ENCODE results near the gene VSX1. TPM values are rescaled to one million over a fixed set of nuclear protein-coding genes. Genes with fewer than 3 reads are reported as not detected.
A peak's percentile ranks its signal among the peaks of the same experiment; 100 is the strongest.

The VSX1 gene
- total RNA-seq, 2 donors from 2014 or later, result not detected

DNA sequence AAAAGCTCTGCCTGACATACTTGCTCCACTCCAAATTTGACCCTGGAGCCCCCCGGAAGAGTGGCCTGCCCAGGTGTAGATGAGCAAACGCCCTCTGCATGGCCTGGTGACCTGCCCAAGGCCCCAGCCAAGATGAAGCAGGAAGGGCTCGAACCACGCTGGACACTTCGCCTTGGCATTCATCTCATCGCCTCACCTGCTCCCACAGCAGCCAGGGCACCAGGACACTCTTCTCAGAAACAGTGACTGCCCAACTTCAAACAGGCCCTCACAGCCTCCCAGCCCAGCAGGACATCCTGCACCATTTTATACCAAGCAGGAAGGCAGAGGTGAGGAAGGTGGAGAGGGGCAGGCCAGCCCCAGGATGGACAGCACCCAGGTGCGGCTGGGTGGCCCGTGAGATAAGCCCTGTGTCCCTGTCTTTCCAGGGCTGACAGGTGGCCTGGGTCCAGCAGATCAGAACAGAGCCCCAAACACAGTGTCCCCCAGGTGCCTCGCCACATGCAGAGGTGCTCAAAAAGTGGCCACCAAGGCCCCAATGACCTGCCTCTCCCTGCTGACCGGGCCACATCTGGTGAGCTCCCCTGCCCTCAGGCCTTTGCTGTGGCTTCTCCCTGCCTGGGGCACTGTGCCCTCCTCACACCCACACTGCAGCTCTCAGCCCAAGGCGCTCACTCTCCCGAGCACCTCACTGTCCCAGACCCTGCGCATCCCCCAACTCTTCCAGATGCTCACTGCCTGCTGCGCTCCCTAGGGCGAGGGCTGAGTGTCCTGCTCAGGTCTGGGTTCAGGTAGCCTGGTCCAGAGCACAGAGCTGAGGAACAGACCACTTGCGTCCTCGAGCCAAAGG lies 31.2 kb downstream of the VSX1 start:
- peak; percentile 33 for DNase-seq
- no peaks in the 10 kb centered on the region for H3K4me1 Mint-ChIP-seq
- TF ChIP-seq CTCF (conservative IDR thresholded peaks at IDR 0.05), result no peak
- H3K9me3 Mint-ChIP-seq, result no peaks in the 10 kb centered on the region
- H3K27ac Mint-ChIP-seq, result no peak overlapping the region
- no peaks in the 10 kb centered on the region for H3K36me3 Mint-ChIP-seq (ENCODE audit: low read depth)
- H3K27ac ChIP-seq (ENCODE audit: low read depth, low read length), result no peak overlapping the region
- no peaks in the 10 kb centered on the region for H3K36me3 ChIP-seq (ENCODE audit: control insufficient read depth, insufficient read depth, low read length)
- WGBS, 2 experiments (ENCODE audit: insufficient coverage in 1 of 2, insufficient read length in 1 of 2), result 88 to 94% methylated on average over 10 to 17 of the region's 17 CpGs
- H3K4me1 ChIP-seq (ENCODE audit: control insufficient read depth, insufficient read depth, low read length), result no peaks in the 10 kb centered on the region
- no peaks in the 10 kb centered on the region for H3K9me3 ChIP-seq (ENCODE audit: control insufficient read depth, low read length)
- H3K27me3 Mint-ChIP-seq (ENCODE audit: insufficient read depth), result peaks cover 80% of the 10 kb centered on the region
- H3K4me3 ChIP-seq (ENCODE audit: low read length), result no peak overlapping the region
- peaks cover 82% of the 10 kb centered on the region for H3K27me3 ChIP-seq (ENCODE audit: control insufficient read depth, insufficient read depth, low read length, poor library complexity, severe bottlenecking)
- H3K4me3 Mint-ChIP-seq, result no peak overlapping the region
- no peak overlapping the region for H3K9ac ChIP-seq (ENCODE audit: extremely low read depth, low read length, poor library complexity, severe bottlenecking)

- no peaks in the 10 kb centered on the region for H3K36me3 ChIP-seq (ENCODE audit: control insufficient read depth, insufficient read depth, low read length)
- H3K9me3 Mint-ChIP-seq, result no peaks in the 10 kb centered on the region
- H3K9me3 ChIP-seq (ENCODE audit: control insufficient read depth, low read length), result no peaks in the 10 kb centered on the region
- H3K9ac ChIP-seq (ENCODE audit: extremely low read depth, low read length, poor library complexity, severe bottlenecking), result no peak overlapping the region
- H3K4me1 ChIP-seq (ENCODE audit: control insufficient read depth, insufficient read depth, low read length), result no peaks in the 10 kb centered on the region
- no peak overlapping the region for H3K27ac ChIP-seq (ENCODE audit: low read depth, low read length)
- DNase-seq, result peak; percentile 14
- H3K4me1 Mint-ChIP-seq, result no peaks in the 10 kb centered on the region
- peaks cover 75% of the 10 kb centered on the region for H3K27me3 ChIP-seq (ENCODE audit: control insufficient read depth, insufficient read depth, low read length, poor library complexity, severe bottlenecking)
- H3K36me3 Mint-ChIP-seq (ENCODE audit: low read depth), result no peaks in the 10 kb centered on the region
- WGBS, 2 experiments (ENCODE audit: insufficient coverage in 1 of 2, insufficient read length in 1 of 2), result 90 to 92% methylated on average over 5 to 7 of the region's 7 CpGs
- peaks cover 74% of the 10 kb centered on the region for H3K27me3 Mint-ChIP-seq (ENCODE audit: insufficient read depth)
- H3K4me3 Mint-ChIP-seq, result no peak overlapping the region
- H3K27ac Mint-ChIP-seq, result no peak overlapping the region
- no peak for TF ChIP-seq CTCF (conservative IDR thresholded peaks at IDR 0.05)
- H3K4me3 ChIP-seq (ENCODE audit: low read length), result no peak overlapping the region
Observed at GRCh38 chr20:25050082-25050481, 31.9 kb downstream of the VSX1 start.

GRCh38 chr20:25049261-25050060 lies 32.5 kb downstream of the VSX1 start:
- H3K27ac ChIP-seq (ENCODE audit: low read depth, low read length), result no peak overlapping the region
- H3K9ac ChIP-seq (ENCODE audit: extremely low read depth, low read length, poor library complexity, severe bottlenecking), result no peak overlapping the region
- H3K9me3 Mint-ChIP-seq, result no peaks in the 10 kb centered on the region
- H3K4me1 Mint-ChIP-seq, result no peaks in the 10 kb centered on the region
- no peaks in the 10 kb centered on the region for H3K36me3 Mint-ChIP-seq (ENCODE audit: low read depth)
- 82 to 90% methylated on average over 9 to 16 of the region's 16 CpGs for WGBS, 2 experiments (ENCODE audit: insufficient coverage in 1 of 2, insufficient read length in 1 of 2)
- H3K4me3 Mint-ChIP-seq, result no peak overlapping the region
- no peaks in the 10 kb centered on the region for H3K4me1 ChIP-seq (ENCODE audit: control insufficient read depth, insufficient read depth, low read length)
- H3K27ac Mint-ChIP-seq, result no peak overlapping the region
- H3K27me3 ChIP-seq (ENCODE audit: control insufficient read depth, insufficient read depth, low read length, poor library complexity, severe bottlenecking), result peaks cover 69% of the 10 kb centered on the region
- H3K27me3 Mint-ChIP-seq (ENCODE audit: insufficient read depth), result peaks cover 68% of the 10 kb centered on the region
- TF ChIP-seq CTCF (conservative IDR thresholded peaks at IDR 0.05), result no peak
- H3K4me3 ChIP-seq (ENCODE audit: low read length), result no peak overlapping the region
- H3K36me3 ChIP-seq (ENCODE audit: control insufficient read depth, insufficient read depth, low read length), result no peaks in the 10 kb centered on the region
- no peaks in the 10 kb centered on the region for H3K9me3 ChIP-seq (ENCODE audit: control insufficient read depth, low read length)
- DNase-seq, result peak; percentile 28

Measured in endodermal cell (in vitro differentiated cells).